GM18858 (cell line): ENCODE results near the gene IL17RC.
"Not testable (repeated sequence)": the region's sequence is repeated elsewhere in the genome, so short reads cannot be mapped to it uniquely, and the experiment has no call there.

ENCODE experiments used
- ATAC-seq: cut with Tn5 transposase; IDR thresholded peaks from one replicate; pipeline ENCODE4 v1.9.1; 2021; ENCODE audit not compliant: unreplicated experiment

Gene IL17RC

GRCh38 chr3:9891072-9891622 is 25.8 kb upstream of the IL17RC start:
- ATAC-seq, result no peak

GRCh38 chr3:9893739-9894138 is 23.2 kb upstream of the IL17RC start:
- ATAC-seq, result no peak

- not testable (repeated sequence) for ATAC-seq
Measured at GRCh38 chr3:9895715-9896114, 21.2 kb upstream of the IL17RC start.

- ATAC-seq, result not testable (repeated sequence)
Measured at GRCh38 chr3:9896755-9897407, 20.0 kb upstream of the IL17RC start.

GRCh38 chr3:9897408-9898372 is 19.2 kb upstream of the IL17RC start:
- ATAC-seq, result no peak

- no peak for ATAC-seq
Measured at GRCh38 chr3:9898467-9899241, 18.2 kb upstream of the IL17RC start.

GRCh38 chr3:9899289-9899791 is 17.6 kb upstream of the IL17RC start:
- no peak for ATAC-seq

- not testable (repeated sequence) for ATAC-seq
Measured at GRCh38 chr3:9900965-9901415, 15.9 kb upstream of the IL17RC start.

GRCh38 chr3:9901967-9902366 is 14.9 kb upstream of the IL17RC start:
- ATAC-seq, result no peak

- ATAC-seq, result no peak
Measured at GRCh38 chr3:9902372-9903237, 14.3 kb upstream of the IL17RC start, which contains the start of gene IL17RE. IL17RE (plus strand) TSS chr3:9902848; CDS start chr3:9902933, 85 bp downstream.

GRCh38 chr3:9903238-9903624 is 13.7 kb upstream of the IL17RC start:
- no peak for ATAC-seq

GRCh38 chr3:9903904-9904303 is 13.0 kb upstream of the IL17RC start:
- no peak for ATAC-seq

GRCh38 chr3:9906480-9906879 is 10.4 kb upstream of the IL17RC start:
- no peak for ATAC-seq

- ATAC-seq, result no peak
Measured at GRCh38 chr3:9908286-9908685, 8.6 kb upstream of the IL17RC start.

GRCh38 chr3:9909221-9910013 is 7.5 kb upstream of the IL17RC start:
- ATAC-seq, result no peak

- no peak for ATAC-seq
Measured at GRCh38 chr3:9911863-9912262, 5.0 kb upstream of the IL17RC start.

GRCh38 chr3:9912294-9912935 is 4.5 kb upstream of the IL17RC start:
- ATAC-seq, result no peak

- no peak for ATAC-seq
Measured at GRCh38 chr3:9913601-9914000, 3.3 kb upstream of the IL17RC start.
